SK-N-SH (cell line): ENCODE measurements around the gene CBR4. TPM values are rescaled to one million over a fixed set of nuclear protein-coding genes. Genes with fewer than 3 reads are reported as not detected.

ENCODE experiments used
- CTCF ChIA-PET: fragments of 300-600, 350-600 bp; formaldehyde crosslinking; extraction: SDS; loops from one replicate; lab custom pipeline; 2021; lab: Yijun Ruan, JAX
- POLR2A ChIA-PET: fragments of 350-600 bp; sonication (Branson Sonifier 250); formaldehyde crosslinking; extraction: SDS; loops from one replicate; lab custom pipeline; 2020; ENCODE audit warnings: antibody characterized with exemption, inconsistent platforms; lab: Yijun Ruan, JAX
- DNase-seq: peaks from one replicate; pipeline ENCODE4 v3.0.0; 2012
- H2AFZ ChIP-seq: fragments of 200-600 bp; sonication (generic); 2 replicates; pipeline ENCODE4 v1.8.1; 2016; ENCODE audit warnings: antibody characterized with exemption, mild to moderate bottlenecking, low read depth
- H3F3A ChIP-seq: fragments of 200-600 bp; sonication (generic); replicated peaks from 2 replicates; pipeline ENCODE3; 2016; ENCODE audit warnings: antibody characterized with exemption, mild to moderate bottlenecking; ENCODE audit not compliant: insufficient read depth
- H3K27ac ChIP-seq, 2 experiments: fragments of 200-500 bp in 1 of 2; fragments of 200-600 bp in 1 of 2; sonication (Bioruptor generic) in 1 of 2; sonication (generic), shearing (Covaris generic) in 1 of 2; 2 replicates each; pipeline versions ENCODE4 v1.5.1 to v1.6.1; 2014 to 2016; ENCODE audit warnings: low read depth in 2 of 2, inconsistent platforms in 1 of 2, low read length in 1 of 2, mild to moderate bottlenecking in 1 of 2, mixed read lengths in 1 of 2
- H3K27me3 ChIP-seq: fragments of 200-600 bp; sonication (generic), shearing (Covaris generic); 2 replicates; pipeline ENCODE4 v1.6.1; 2016; ENCODE audit warnings: mixed run types; ENCODE audit not compliant: insufficient read depth
- H3K36me3 ChIP-seq, 2 experiments: fragments of 200-500 bp in 1 of 2; fragments of 200-600 bp in 1 of 2; sonication (Bioruptor generic) in 1 of 2; sonication (generic) in 1 of 2; replicated peaks in 1 of 2; 2 replicates each; pipeline versions ENCODE3 to v1.5.1; 2014 to 2016; ENCODE audit warnings: low read length in 1 of 2, mild to moderate bottlenecking in 1 of 2; ENCODE audit not compliant: insufficient read depth in 2 of 2, control insufficient read depth in 1 of 2
- H3K4me1 ChIP-seq, 2 experiments: fragments of 200-500 bp in 1 of 2; fragments of 200-600 bp in 1 of 2; sonication (Bioruptor generic) in 1 of 2; sonication (generic), shearing (Covaris generic) in 1 of 2; 2 replicates each; pipeline versions ENCODE4 v1.5.1 to v1.6.1; 2014 to 2016; ENCODE audit warnings: low read depth in 1 of 2, low read length in 1 of 2, mixed run types in 1 of 2; ENCODE audit not compliant: insufficient read depth in 2 of 2, control insufficient read depth in 1 of 2
- H3K4me2 ChIP-seq: fragments of 200-600 bp; sonication (generic), shearing (Covaris generic); 2 replicates; pipeline ENCODE4 v1.6.1; 2017; ENCODE audit warnings: mixed run types
- H3K4me3 ChIP-seq, 2 experiments: fragments of 200-500 bp in 1 of 2; fragments of 200-600 bp in 1 of 2; sonication (Bioruptor generic) in 1 of 2; sonication (generic), shearing (Covaris generic) in 1 of 2; 2 replicates each; pipeline versions ENCODE4 v1.5.1 to v1.8.1; 2014 to 2016; ENCODE audit warnings: low read depth in 2 of 2, inconsistent platforms in 1 of 2, low read length in 1 of 2, mild to moderate bottlenecking in 1 of 2, mixed read lengths in 1 of 2, moderate library complexity in 1 of 2
- H3K79me2 ChIP-seq: fragments of 200-600 bp; sonication (generic); 2 replicates; pipeline ENCODE4 v1.8.1; 2017; ENCODE audit warnings: mild to moderate bottlenecking; ENCODE audit not compliant: insufficient read depth
- H3K9ac ChIP-seq: fragments of 200-600 bp; sonication (generic); 2 replicates; pipeline ENCODE4 v1.6.1; 2017; ENCODE audit warnings: mixed run types
- H3K9me2 ChIP-seq: fragments of 200-600 bp; sonication (generic); 2 replicates; pipeline ENCODE4 v1.6.1; 2017; ENCODE audit warnings: mixed run types
- H3K9me3 ChIP-seq: fragments of 200-600 bp; sonication (generic); 2 replicates; pipeline ENCODE4 v1.6.1; 2017; ENCODE audit warnings: mixed run types, mild to moderate bottlenecking, moderate library complexity
- H4K20me1 ChIP-seq: fragments of 200-600 bp; sonication (generic); 2 replicates; pipeline ENCODE4 v1.6.1; 2017; ENCODE audit warnings: mild to moderate bottlenecking, mixed run types; ENCODE audit not compliant: insufficient read depth
- CHD2 ChIP-seq: fragments of 150-350 bp; IDR thresholded peaks from 2 replicates; pipeline ENCODE4 v1.6.1; 2018; ENCODE audit warnings: low read length; ENCODE audit not compliant: partially characterized antibody
- CTCF ChIP-seq: fragments of 200-600 bp; sonication (generic); IDR thresholded peaks from 2 replicates; pipeline ENCODE4 v1.6.1; 2017; ENCODE audit warnings: antibody characterized with exemption, mild to moderate bottlenecking, moderate library complexity
- FOXM1 ChIP-seq: IDR thresholded peaks from 2 replicates; pipeline ENCODE4 v1.4.0; 2012; ENCODE audit warnings: low read depth, mild to moderate bottlenecking
- JUND ChIP-seq: IDR thresholded peaks from 2 replicates; pipeline ENCODE4 v1.4.0; 2012
- RAD21 ChIP-seq: IDR thresholded peaks from 2 replicates; pipeline ENCODE4 v1.6.1; 2012; ENCODE audit warnings: mild to moderate bottlenecking, low read length
- REST ChIP-seq: IDR thresholded peaks from 2 replicates; pipeline ENCODE4 v1.6.1; 2012; ENCODE audit warnings: mild to moderate bottlenecking, low read depth, low read length, moderate library complexity
- TAF1 ChIP-seq: IDR thresholded peaks from 2 replicates; pipeline ENCODE4 v1.6.1; 2012; ENCODE audit warnings: low read depth, mild to moderate bottlenecking, low read length, moderate library complexity, borderline replicate concordance
- USF2 ChIP-seq: fragments of 150-350 bp; IDR thresholded peaks from 2 replicates; pipeline ENCODE4 v1.6.1; 2017; ENCODE audit warnings: antibody characterized with exemption, low read length, low read depth, borderline replicate concordance
- ZBTB33 ChIP-seq: IDR thresholded peaks from 2 replicates; pipeline ENCODE4 v1.4.0; 2012; ENCODE audit warnings: low read depth, borderline replicate concordance
- WGBS: methylation state at CpG from one replicate; pipeline ENCODE4 v1.1.6; 2017; ENCODE audit warnings: low lambda C conversion rate; 5-methylcytosine and 5-hydroxymethylcytosine counted together
- polyA plus RNA-seq, 3 experiments: library from polyadenylated mRNA; depleted of rRNA; stranded (reverse); fragments of >200 nt; gene quantifications; 2 replicates each; pipeline ENCODE4 v1.2.3, GENCODE V29; 2012

CBR4 gene
- polyA plus RNA-seq, 1 of the 3 experiments (the other 2 are of a cell fraction) = 2.8 TPM

- H3F3A ChIP-seq = no peaks in the 10 kb centered on the region
- no peak overlapping the region for H3K4me2 ChIP-seq
- H4K20me1 ChIP-seq = no peaks in the 10 kb centered on the region
- H2AFZ ChIP-seq = no peak overlapping the region
- no peak for TF ChIP-seq FOXM1
- TF ChIP-seq TAF1 = no peak
- no peak for TF ChIP-seq RAD21
- no peak for TF ChIP-seq ZBTB33
- no peak for TF ChIP-seq CHD2
- no peak for TF ChIP-seq USF2
- no peak for TF ChIP-seq REST
- TF ChIP-seq CTCF = no peak
- TF ChIP-seq JUND = no peak
- H3K79me2 ChIP-seq = no peaks in the 10 kb centered on the region
- H3K9me3 ChIP-seq = no peaks in the 10 kb centered on the region
- no peaks in the 10 kb centered on the region for H3K4me1 ChIP-seq
- H3K36me3 ChIP-seq = no peaks in the 10 kb centered on the region
- H3K9ac ChIP-seq = no peak overlapping the region
- POLR2A ChIA-PET = no interaction called here
- H3K27me3 ChIP-seq = no peaks in the 10 kb centered on the region
- no peak overlapping the region for H3K4me3 ChIP-seq
- no peak for DNase-seq
- no peak overlapping the region for H3K27ac ChIP-seq
- no peaks in the 10 kb centered on the region for H3K9me2 ChIP-seq
- CTCF ChIA-PET = no interaction called here
- 80% methylated on average over 8 of the region's 10 CpGs for WGBS
These were observed 41.9 kb upstream of the CBR4 start for GRCh38 chr4:169051761-169052593.
